Measurements from ENCODE around the gene ZNF366.

The ZNF366 gene

GRCh38 chr5:72400950-72401349 lies 106.3 kb downstream of the ZNF366 start:
- no peaks in the 10 kb centered on the region for H3K27me3 ChIP-seq (ENCODE audit: control insufficient read depth in 2 of 2, insufficient read depth in 2 of 2, low read length in 2 of 2)
- no peak overlapping the region for H3K4me3 ChIP-seq (ENCODE audit: low read length in 2 of 2)
- no peak overlapping the region for H3K9ac ChIP-seq (ENCODE audit: low read depth in 1 of 2, low read length in 2 of 2)
- no peaks in the 10 kb centered on the region for H3K4me1 ChIP-seq (ENCODE audit: control insufficient read depth in 2 of 2, insufficient read depth in 2 of 2, low read length in 2 of 2)
- H3K36me3 ChIP-seq (ENCODE audit: control insufficient read depth in 2 of 2, insufficient read depth in 2 of 2, low read length in 2 of 2), result no peaks in the 10 kb centered on the region
- peaks cover 7 to 9% of the 10 kb centered on the region in 2 donors for H3K9me3 ChIP-seq (ENCODE audit: control insufficient read depth in 2 of 2, low read length in 2 of 2)
- no peak overlapping the region for H3K27ac ChIP-seq (ENCODE audit: low read depth in 2 of 2, low read length in 2 of 2)

- Histone ChIP-seq H3K27ac (ENCODE audit: low read depth in 2 of 2, low read length in 2 of 2) (no peak overlapping the region), H3K36me3 (ENCODE audit: control insufficient read depth in 2 of 2, insufficient read depth in 2 of 2, low read length in 2 of 2) (no peaks in the 10 kb centered on the region), H3K9me3 (ENCODE audit: control insufficient read depth in 2 of 2, low read length in 2 of 2) (peaks cover 7 to 9% of the 10 kb centered on the region in 2 donors), H3K4me1 (ENCODE audit: control insufficient read depth in 2 of 2, insufficient read depth in 2 of 2, low read length in 2 of 2) (no peaks in the 10 kb centered on the region), H3K27me3 (ENCODE audit: control insufficient read depth in 2 of 2, insufficient read depth in 2 of 2, low read length in 2 of 2) (no peaks in the 10 kb centered on the region), H3K9ac (ENCODE audit: low read depth in 1 of 2, low read length in 2 of 2) (no peak overlapping the region), H3K4me3 (ENCODE audit: low read length in 2 of 2) (no peak overlapping the region)
These were observed 109.4 kb downstream of the ZNF366 start for GRCh38 chr5:72397836-72398235.

GRCh38 chr5:72394688-72395087 lies 112.5 kb downstream of the ZNF366 start:
- no peak overlapping the region for H3K27ac ChIP-seq (ENCODE audit: low read depth in 2 of 2, low read length in 2 of 2)
- H3K4me1 ChIP-seq (ENCODE audit: control insufficient read depth in 2 of 2, insufficient read depth in 2 of 2, low read length in 2 of 2), result no peaks in the 10 kb centered on the region
- H3K9ac ChIP-seq (ENCODE audit: low read depth in 1 of 2, low read length in 2 of 2), result no peak overlapping the region

GRCh38 chr5:72393052-72393451 lies 114.2 kb downstream of the ZNF366 start:
- Histone ChIP-seq H3K36me3 (ENCODE audit: control insufficient read depth in 2 of 2, insufficient read depth in 2 of 2, low read length in 2 of 2) (no peaks in the 10 kb centered on the region), H3K4me3 (ENCODE audit: low read length in 2 of 2) (no peak overlapping the region), H3K27me3 (ENCODE audit: control insufficient read depth in 2 of 2, insufficient read depth in 2 of 2, low read length in 2 of 2) (no peaks in the 10 kb centered on the region), H3K4me1 (ENCODE audit: control insufficient read depth in 2 of 2, insufficient read depth in 2 of 2, low read length in 2 of 2) (no peaks in the 10 kb centered on the region), H3K27ac (ENCODE audit: low read depth in 2 of 2, low read length in 2 of 2) (no peak overlapping the region), H3K9ac (ENCODE audit: low read depth in 1 of 2, low read length in 2 of 2) (no peak overlapping the region), H3K9me3 (ENCODE audit: control insufficient read depth in 2 of 2, low read length in 2 of 2) (no peaks in the 10 kb centered on the region)

More at GRCh38 chr5:72394688-72395087, 112.5 kb downstream of the ZNF366 start:
- Histone ChIP-seq H3K27me3 (ENCODE audit: control insufficient read depth in 2 of 2, insufficient read depth in 2 of 2, low read length in 2 of 2) (no peaks in the 10 kb centered on the region), H3K4me3 (ENCODE audit: low read length in 2 of 2) (no peak overlapping the region), H3K36me3 (ENCODE audit: control insufficient read depth in 2 of 2, insufficient read depth in 2 of 2, low read length in 2 of 2) (no peaks in the 10 kb centered on the region), H3K9me3 (ENCODE audit: control insufficient read depth in 2 of 2, low read length in 2 of 2) (no peaks in the 10 kb centered on the region)
